Mucosa of rectum (tissue), 2 donors: ENCODE results near the gene TMEM205.

Source experiments
- H3K27ac ChIP-seq, 2 donors: one replicate each; pipeline ENCODE4 v1.7.0; 2013; ENCODE audit warnings: inconsistent platforms in 2 of 2, low read depth in 2 of 2, low read length in 2 of 2
- H3K27me3 ChIP-seq, 2 donors: one replicate each; pipeline ENCODE4 v1.7.0; 2013; ENCODE audit warnings: low read length in 2 of 2; ENCODE audit not compliant: control insufficient read depth in 2 of 2, insufficient read depth in 2 of 2
- H3K36me3 ChIP-seq, 2 donors: one replicate each; pipeline ENCODE4 v1.7.0; 2013; ENCODE audit warnings: low read length in 2 of 2; ENCODE audit not compliant: control insufficient read depth in 2 of 2, insufficient read depth in 2 of 2
- H3K4me1 ChIP-seq, 2 donors: one replicate each; pipeline ENCODE4 v1.7.0; 2013; ENCODE audit warnings: low read length in 2 of 2, mild to moderate bottlenecking in 1 of 2; ENCODE audit not compliant: control insufficient read depth in 2 of 2, insufficient read depth in 2 of 2
- H3K4me3 ChIP-seq, 2 donors: one replicate each; pipeline ENCODE4 v1.7.0; 2013; ENCODE audit warnings: low read length in 2 of 2
- H3K9ac ChIP-seq, 2 donors: one replicate each; pipeline ENCODE4 v1.7.0; 2013; ENCODE audit warnings: low read length in 2 of 2, low read depth in 1 of 2, mild to moderate bottlenecking in 1 of 2
- H3K9me3 ChIP-seq, 2 donors: one replicate each; pipeline ENCODE4 v1.7.0; 2013; ENCODE audit warnings: low read length in 2 of 2; ENCODE audit not compliant: control insufficient read depth in 2 of 2
- donor health status: healthy.
- donor health status: Normal muscosa, but diverticular disease.

TMEM205 gene

DNA sequence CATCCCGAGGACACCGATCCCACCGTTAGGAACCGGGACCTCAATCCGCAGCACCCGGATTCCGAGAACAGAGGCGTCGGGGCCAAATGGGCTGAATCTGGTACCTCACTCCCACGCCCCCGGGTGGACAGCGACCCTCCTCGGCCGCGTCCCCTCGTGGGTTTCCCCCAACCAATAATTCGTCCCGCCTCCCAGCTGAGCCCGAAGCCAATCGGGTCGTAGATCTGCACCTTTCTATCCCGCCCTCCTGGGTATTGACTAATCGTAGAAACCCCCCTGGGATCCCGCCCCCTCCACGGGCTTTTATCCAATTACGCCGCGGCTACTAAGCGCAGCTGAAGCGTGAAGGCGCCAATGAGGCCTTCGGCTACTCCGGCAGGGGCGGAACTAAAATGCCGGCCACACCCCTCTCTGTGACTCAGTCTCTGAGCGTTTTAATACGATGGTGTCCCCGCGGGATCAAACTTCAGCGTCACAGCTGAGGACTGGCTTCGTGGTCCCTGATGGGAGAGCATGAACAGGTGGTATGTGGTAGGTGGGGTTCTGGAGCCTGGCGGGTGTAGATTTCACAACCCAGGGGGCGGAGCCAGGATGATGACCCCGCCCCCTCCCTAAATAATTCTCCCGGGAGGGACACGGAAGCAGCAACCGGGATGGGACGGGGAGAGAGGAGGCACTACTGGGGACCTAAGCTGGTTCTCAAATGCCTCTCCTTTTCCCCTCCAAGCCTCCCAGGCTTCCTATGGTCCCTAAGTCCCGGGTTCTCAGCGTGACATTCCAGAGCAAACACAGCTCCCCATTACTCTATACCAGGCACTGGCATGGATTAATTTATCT is at the start of gene TMEM205, which contains the start of gene CCDC159:
TMEM205 (minus strand) TSS at position 165 of the 837 bp plus-strand sequence. CDS start 649 bp downstream, outside the sequence.
CCDC159 (plus strand) TSS at position 416 of the 837 bp plus-strand sequence; CDS start at position 504, 88 bp downstream.
- no peaks in the 10 kb centered on the region for H3K36me3 ChIP-seq
- H3K27me3 ChIP-seq = no peaks in the 10 kb centered on the region
- H3K9ac ChIP-seq = peak within 1 kb of the TSS; percentile 85 to 90
- peaks cover 16 to 25% of the 10 kb centered on the region in 2 donors for H3K4me1 ChIP-seq
- peak within 1 kb of the TSS; percentile 94 to 96 for H3K4me3 ChIP-seq
- H3K27ac ChIP-seq = peak within 1 kb of the TSS; percentile 84 to 87
- H3K9me3 ChIP-seq = no peaks in the 10 kb centered on the region

DNA sequence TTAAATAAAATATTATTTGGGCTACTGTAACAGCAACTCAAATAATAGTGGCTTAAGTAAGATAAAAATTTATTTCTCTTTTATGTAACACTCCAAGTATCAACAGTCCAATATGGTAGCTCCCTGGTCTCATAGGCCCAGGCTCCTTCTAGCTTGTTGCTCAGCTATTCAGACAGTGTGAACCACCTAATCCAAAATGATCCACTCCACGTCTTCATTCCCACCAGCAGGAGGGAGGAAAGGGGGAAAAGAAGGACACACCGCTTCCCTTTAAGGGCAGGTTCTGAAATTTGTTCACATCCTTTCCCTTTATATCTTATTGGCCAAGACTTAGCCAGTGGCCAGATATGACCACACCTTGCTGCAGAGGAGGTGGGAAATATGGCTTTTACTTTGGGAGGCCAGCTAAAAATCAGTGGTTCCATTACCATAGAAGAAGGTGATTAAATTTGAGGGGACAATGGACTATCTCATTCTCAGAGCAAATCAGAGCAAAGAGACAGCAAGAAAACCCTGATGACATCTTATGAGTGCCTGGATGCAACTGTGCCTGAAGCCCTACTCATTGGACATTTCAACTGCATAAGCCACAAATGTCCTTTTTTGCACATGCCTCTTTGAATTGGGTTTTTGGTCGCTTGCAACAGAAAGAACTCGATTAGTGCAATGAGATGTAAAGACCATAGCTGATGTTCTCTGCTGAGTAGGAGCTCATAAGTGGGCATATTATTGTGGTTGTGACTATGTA is 45.0 kb upstream of the TMEM205 start:
- no peak overlapping the region for H3K27ac ChIP-seq
- H3K4me1 ChIP-seq = no peaks in the 10 kb centered on the region
- no peak overlapping the region for H3K4me3 ChIP-seq
- H3K27me3 ChIP-seq = no peaks in the 10 kb centered on the region
- H3K9me3 ChIP-seq = no peaks in the 10 kb centered on the region
- H3K9ac ChIP-seq = no peak overlapping the region
- no peaks in the 10 kb centered on the region for H3K36me3 ChIP-seq

DNA sequence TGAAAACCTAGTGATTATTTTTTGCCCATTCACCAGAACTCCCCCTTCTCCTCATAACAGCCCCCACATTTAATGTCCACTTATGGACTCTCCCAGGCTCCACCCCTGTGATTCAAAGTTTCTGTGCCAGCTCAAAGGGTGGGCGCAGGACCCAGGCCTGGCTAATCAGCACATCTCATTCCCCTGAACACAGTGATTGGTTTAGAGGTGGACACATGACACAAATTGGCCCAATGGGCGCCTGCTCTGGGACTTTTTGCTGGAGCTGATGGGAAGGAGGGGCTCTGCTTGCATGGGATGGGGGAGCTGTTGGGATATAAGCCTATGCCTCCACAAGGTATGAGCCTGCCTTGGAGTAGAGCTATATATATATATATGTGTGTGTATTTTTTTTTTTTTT is 44.3 kb upstream of the TMEM205 start:
- no peaks in the 10 kb centered on the region for H3K9me3 ChIP-seq
- no peak overlapping the region for H3K27ac ChIP-seq

DNA sequence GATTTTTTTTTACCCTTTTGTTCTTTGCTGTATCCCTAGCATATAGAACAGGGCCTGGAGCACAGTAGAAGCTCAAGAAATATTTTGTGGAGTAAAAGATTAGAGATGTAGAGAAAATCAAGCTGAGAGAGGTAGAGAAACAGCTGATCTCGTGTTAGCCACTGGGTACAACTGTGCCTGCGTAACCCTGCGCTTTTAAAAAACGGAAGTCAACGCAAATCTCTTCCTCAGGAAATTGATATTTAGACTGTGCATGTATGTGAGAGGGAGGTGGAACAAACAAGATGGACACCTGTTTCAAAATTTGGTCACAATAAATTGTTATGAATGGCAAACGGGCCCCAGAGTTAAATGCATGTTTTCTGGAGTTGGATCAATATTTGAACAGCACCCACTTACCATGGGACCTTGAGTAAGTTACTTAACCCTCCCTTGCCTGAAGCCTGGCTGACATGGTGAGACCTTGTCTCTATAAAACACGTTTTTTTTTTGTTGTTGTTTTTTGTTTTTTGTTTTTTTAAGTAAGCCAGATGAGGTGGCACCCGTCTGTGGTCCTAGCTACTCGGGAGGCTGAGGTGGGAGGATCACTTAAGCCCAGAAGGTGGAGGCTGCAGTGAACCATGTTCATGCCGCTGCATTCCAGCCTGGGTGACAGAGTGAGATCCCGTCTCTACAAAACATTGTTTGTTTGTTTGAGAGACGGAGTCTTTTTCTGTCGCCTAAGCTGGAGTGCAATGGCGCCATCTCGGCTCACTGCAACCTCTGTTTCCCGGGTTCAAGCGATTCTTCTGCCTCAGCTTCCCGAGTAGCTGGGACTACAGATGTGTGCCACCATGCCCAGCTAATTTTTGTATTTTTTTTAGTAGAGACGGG is 41.3 kb upstream of the TMEM205 start:
- Histone ChIP-seq H3K27me3 (no peaks in the 10 kb centered on the region), H3K4me1 (peaks cover 5 to 12% of the 10 kb centered on the region in 2 donors), H3K9ac (no peak overlapping the region), H3K36me3 (no peaks in the 10 kb centered on the region), H3K9me3 (no peaks in the 10 kb centered on the region), H3K4me3 (no peak overlapping the region), H3K27ac (no peak overlapping the region)

More for the DNA sequence above, 44.3 kb upstream of the TMEM205 start:
- Histone ChIP-seq H3K27me3 (no peaks in the 10 kb centered on the region), H3K9ac (no peak overlapping the region), H3K4me1 (no peaks in the 10 kb centered on the region), H3K4me3 (no peak overlapping the region), H3K36me3 (no peaks in the 10 kb centered on the region)

DNA sequence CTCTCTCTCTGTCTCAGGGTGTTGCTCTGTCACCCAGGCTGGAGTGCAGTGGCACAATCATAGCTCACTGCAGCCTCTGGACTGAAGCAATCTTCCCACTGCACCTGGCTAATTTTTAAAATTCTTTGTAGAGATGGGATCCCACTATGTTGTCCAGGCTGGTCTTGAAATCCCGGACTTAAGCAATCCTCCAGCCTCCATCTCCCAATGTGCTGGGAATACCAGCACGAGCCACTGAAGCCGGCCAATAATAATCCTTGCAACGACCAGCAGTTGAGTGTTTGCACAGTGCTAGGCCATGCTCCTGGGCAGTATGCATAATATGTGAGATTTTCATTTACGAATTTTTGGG is 38.7 kb upstream of the TMEM205 start:
- Histone ChIP-seq H3K27me3 (peaks cover 0 to 3% of the 10 kb centered on the region in 2 donors), H3K27ac (no peak overlapping the region), H3K36me3 (no peaks in the 10 kb centered on the region), H3K4me3 (no peak overlapping the region), H3K4me1 (peaks cover 19 to 28% of the 10 kb centered on the region in 2 donors), H3K9ac (no peak overlapping the region), H3K9me3 (no peaks in the 10 kb centered on the region)

DNA sequence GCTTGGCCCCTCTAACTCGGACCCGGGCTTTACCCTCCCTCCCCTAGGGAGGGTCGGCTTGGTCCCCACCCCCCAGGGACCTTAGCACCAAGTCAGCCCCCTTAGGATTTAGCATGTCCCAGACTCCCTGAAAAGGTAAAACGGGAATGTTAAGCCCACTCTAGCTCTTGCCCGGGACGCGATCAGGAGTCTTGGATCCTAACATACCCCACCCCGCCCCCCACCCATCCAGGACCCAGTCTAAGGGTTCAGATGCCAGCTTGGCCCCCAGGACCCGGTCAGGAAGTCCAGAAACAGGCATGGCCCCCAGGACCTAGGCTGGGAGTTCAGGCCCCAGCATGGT is 37.6 kb upstream of the TMEM205 start:
- H3K9me3 ChIP-seq = no peaks in the 10 kb centered on the region
- H3K36me3 ChIP-seq = no peaks in the 10 kb centered on the region
- H3K27ac ChIP-seq = no peak overlapping the region
- peaks cover 0 to 3% of the 10 kb centered on the region in 2 donors for H3K27me3 ChIP-seq
- peak overlapping the region in 1 of 2 donors; percentile 16 for H3K9ac ChIP-seq
- peak overlapping the region; percentile 37 to 50 for H3K4me3 ChIP-seq
- H3K4me1 ChIP-seq = peaks cover 19 to 28% of the 10 kb centered on the region in 2 donors

DNA sequence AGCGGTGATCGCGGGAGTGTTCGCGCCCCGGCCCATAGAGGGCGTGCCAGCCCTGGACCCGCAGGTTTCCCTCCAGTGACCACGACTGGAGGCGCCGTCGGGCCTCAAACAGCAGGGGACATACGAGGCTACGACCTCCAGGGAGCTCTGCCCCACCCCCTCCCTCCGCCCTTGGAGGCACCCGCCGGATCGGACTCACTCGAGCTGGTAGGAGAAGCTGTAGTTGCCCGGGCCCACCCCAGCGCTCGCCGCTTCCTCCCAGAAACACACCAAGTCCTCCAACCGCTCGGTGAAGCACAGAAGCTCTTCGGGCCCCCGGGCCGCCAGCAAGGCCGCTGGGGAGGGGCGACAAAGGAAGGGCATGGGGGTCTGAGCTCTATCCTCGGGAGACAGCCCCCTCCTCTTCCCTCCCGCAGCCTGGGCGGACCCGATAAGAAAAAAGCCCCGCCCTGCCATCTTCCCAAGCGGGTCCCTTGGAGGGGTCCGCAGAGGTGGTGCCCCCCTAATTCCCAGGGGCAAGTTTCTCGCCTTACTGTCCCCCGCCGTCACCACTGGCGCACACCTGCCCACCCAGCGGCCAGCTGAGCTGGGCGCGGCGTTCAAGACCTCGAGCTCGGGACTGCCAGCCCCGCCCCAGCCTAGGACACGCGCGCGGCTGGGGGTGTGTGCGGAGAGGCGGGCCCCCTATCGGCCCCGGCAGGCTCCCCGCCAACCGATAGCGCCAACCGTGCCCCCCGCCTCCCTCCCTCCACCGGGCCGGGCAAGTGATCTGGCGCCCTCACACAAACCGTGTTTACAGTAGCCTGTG is 37.0 kb upstream of the TMEM205 start:
- Histone ChIP-seq H3K9ac (peak overlapping the region in 1 of 2 donors; percentile 16), H3K4me1 (peaks cover 19 to 28% of the 10 kb centered on the region in 2 donors), H3K9me3 (no peaks in the 10 kb centered on the region), H3K4me3 (peak overlapping the region in 1 of 2 donors; percentile 50), H3K27me3 (peaks cover 0 to 3% of the 10 kb centered on the region in 2 donors), H3K27ac (no peak overlapping the region), H3K36me3 (no peaks in the 10 kb centered on the region)

DNA sequence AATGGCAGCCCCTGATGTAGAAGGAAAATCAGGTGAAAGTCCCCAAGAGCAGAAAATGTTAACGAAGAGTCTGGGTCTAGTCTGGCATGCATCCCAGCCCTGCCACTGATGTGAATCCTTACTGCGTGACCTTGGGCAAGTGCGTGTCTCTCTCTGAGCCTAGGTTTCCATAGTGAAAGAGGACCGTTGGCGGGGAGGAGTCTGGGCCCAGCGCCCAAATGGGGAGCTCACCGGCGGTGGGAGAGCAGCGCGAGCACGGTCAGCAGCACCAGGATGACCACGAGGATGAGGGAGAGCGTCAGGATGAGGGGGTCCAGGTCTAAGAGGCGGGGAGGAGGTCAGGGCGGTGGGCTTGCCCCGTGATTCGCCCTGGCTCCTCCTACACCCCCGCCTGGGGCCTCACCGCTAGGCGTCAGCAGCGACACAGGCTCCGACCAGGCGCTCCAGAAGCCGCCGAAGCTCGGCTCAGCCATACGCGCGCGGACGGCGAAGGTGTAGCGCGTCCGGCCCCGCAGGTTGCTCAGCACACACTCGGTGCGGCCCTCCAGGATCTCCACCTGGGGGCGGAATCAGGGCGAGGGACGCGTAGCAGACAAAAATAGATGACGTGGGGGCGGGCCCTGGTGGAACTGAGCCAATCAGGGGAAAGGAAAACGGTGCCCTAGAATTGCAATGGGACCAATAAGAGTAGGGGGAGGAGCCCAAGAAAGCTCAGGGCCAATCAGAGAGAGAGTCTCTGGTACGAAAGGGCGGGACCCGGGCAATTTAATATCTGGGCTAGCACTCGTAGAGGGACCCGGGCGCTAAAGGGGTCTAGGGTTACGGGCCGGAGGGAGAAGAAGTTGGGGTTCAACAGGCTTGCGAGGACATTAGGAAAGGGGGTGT is 34.8 kb upstream of the TMEM205 start:
- no peaks in the 10 kb centered on the region for H3K36me3 ChIP-seq
- peak overlapping the region; percentile 81 to 85 for H3K27ac ChIP-seq
- peaks cover 25 to 30% of the 10 kb centered on the region in 2 donors for H3K4me1 ChIP-seq
- H3K27me3 ChIP-seq = peaks cover 0 to 3% of the 10 kb centered on the region in 2 donors
- H3K9me3 ChIP-seq = no peaks in the 10 kb centered on the region
- H3K9ac ChIP-seq = peak overlapping the region; percentile 78 to 92
- peak overlapping the region; percentile 84 to 87 for H3K4me3 ChIP-seq
